ENCODE measurements around the gene MPRIP.
"Not testable (repeated sequence)": the region's sequence is repeated elsewhere in the genome, so short reads cannot be mapped to it uniquely, and the experiment has no call there.

The MPRIP gene

DNA sequence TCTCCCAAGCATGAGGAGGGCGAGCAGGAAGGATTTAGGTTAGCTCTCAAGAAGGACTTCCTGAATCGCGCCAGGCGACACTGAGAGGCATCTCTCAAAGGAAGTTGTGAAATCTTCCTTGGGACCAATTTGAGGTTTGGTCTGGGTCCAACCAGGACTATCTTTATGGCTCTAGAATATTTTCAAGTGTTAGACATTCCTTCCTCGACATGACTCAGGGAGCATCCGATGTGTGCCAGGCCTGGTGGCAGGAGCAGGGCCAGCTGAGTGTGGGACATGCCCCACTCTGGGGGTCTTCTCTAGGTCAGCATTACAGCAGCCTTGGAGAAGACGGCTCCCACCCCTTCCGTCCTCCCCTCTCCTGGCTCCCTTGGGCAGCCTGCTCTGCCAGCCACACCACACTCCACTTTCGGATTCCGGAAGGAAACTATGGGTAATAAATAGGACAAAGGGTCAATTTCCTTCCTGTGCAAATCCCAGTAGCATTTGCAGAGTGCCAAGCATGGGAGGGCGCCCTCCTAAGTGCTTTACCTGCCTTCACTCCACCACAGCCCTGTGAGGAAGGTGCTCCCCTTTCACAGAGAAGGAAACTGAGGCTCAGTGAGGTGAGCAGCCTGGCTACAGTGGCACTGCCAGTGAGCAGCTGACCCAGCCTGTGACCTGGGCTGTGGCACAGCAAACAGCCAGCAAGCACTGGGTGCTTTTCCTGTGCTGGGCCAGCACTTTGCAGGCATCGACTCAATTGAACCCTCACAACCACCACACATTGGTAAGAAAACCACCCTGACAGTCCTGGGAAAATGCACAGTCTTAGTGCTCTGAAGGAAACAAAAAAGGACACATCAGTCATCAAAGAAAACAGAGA is 31.0 kb upstream of the MPRIP start:
- DNase-seq: peak; percentile 94

DNA sequence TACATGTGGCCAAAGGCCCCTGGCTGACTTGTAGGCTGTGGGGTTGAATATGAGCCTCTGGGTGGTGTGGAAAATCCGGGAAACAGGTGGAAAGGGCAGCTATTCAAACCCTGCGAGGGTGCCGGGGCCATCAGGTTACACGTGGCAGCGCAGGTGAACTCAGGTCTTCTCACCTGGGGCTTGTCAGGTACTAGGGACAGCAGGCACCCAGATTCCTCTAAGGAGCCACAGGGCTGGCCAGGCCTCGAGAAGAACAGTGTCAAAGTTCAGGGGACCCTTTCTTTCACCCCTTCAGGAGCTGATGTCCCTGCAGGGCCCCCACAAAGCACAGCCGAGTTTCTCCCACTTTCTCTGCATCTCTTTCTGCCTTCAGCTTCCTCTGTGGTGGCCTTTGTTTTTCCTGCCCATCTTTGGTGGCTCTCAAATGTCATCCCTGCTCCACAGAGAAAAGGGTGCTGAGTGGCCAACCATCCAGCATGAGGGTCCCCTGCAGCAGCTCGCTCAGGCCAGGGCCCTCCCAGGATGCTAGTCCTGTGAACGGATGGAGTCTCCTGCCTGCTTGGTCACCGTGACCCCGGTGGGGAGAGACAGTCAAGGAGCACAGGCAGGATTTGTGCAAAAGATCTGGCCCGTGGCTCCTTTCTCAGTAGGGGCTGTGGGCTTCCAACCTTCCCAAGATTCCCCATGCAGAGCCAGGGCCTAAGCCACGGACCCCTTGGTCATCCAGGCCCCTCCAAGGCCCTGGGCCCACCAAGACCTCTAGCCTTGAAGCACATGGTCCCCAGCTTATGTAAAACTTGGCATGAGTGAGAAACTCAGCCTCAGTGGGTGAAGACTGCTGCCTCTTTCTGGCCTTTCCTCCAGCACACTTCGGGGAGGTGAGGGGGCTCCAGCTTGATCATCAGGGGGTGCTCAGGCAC is 28.2 kb upstream of the MPRIP start:
- not testable (repeated sequence) for DNase-seq

- DNase-seq: not testable (repeated sequence)
Measured at GRCh38 chr17:17014748-17015124, 27.5 kb upstream of the MPRIP start.

DNA sequence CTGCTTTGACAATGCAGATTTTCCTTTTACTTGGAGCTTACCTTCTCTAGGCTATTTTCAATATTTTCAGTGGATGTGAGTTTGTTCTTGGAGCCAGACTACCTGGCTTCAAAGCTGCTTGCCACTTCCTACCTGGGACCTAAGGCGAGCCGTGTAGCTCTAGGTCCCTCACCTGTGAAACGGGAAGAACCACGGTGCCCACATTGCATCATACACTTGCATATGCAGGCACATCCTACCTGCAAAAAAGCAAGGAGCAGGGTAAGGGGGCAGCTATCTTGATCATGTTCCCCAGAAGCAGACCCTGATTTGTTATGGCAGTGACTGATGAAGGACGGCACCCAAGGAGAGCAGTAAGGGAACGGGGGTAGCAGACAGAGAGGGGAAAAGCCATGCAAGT is 27.0 kb upstream of the MPRIP start:
- DNase-seq: no peak

GRCh38 chr17:17016199-17017197 is 25.8 kb upstream of the MPRIP start:
- DNase-seq: not testable (repeated sequence)

- no peak for DNase-seq
Measured at GRCh38 chr17:17017343-17018014, 24.8 kb upstream of the MPRIP start.

DNA sequence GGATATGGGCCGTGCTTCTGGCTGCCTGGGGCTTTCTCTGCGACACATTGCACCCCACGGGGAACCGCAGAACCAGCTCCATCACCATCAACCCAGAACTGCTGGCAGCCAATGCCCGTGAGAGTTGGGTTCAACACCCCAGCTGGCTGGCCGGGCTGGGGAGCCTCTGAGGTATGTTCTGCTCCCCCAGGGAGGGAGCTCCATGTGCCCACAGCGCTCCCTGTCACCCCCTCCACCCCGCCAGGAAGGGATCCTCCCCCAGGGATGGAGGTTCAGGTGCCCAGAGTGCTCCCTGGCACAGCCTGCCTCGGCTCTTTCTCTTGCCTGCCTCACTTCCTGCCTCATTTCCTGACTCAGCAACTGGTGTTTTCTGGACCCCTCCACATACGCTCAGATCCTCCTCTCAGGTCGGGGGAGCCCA is 24.2 kb upstream of the MPRIP start:
- no peak for DNase-seq

DNA sequence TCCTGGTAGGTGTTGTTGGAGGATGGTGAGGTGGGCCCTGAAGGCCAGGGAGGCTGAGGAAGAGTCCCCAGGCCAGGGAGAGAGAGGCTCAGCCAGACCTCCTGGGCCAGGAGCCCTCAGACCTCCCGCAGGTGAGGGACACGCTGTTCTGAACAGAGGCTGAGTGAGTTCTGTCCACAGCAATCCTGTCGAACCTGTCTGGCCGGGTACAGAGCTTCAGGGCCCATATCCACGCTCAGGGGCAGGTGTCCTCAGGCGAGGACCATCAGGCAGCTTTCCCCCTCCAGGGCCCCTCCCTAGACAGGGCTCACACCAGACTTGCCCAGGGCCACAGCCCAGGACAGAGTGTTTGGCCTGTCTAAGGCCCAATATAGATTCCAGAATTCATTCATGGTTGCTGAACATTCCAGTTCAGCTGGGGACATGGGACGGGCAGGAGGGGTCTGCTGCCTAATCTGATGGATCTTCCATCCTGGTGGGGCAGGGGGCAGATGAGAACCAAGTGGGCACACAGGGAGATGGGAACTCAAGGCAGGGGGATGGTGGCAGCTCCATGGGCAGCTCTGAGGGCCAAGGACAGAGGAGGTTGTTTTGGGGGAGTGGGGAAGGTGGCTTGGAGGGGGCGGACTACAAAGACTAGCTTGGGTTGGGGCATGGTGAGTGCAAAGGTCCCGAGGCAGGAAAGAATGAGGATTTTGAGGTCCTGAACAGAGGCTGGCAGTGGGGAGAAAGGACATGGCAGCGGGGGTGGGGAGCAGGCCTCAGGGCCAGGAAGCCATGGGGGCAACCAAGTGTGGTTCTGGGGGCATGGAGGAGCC is 23.4 kb upstream of the MPRIP start:
- DNase-seq: no peak

- DNase-seq: no peak
Measured at GRCh38 chr17:17019430-17019762, 22.9 kb upstream of the MPRIP start.

DNA sequence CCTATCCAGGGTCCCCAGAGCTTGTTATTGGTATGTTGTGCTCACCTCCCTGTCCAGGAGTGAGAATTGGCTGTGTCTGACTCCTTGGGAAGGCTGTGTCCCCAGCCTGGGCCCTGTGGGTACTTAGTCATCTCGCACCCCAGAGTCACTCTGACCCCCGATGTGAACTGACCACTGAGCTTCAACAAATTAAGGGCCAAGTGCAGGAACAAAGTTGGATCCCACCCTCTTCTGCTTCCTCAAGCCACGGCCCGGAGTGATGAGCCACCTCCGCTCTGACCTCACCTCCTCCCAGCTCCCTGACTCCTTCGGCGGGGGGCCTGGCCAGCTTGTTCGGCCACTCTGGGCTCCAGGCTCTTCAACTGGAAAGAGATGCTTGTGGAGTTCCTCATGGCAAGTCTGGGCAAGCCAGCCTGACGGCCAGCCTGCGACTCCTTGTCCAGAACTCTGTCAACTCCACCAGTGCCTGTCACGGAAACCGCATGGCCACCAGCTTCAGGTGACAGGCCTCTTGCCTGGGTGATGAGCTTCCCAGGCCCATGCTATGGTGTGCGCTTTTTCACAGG is 22.3 kb upstream of the MPRIP start:
- DNase-seq: no peak

DNA sequence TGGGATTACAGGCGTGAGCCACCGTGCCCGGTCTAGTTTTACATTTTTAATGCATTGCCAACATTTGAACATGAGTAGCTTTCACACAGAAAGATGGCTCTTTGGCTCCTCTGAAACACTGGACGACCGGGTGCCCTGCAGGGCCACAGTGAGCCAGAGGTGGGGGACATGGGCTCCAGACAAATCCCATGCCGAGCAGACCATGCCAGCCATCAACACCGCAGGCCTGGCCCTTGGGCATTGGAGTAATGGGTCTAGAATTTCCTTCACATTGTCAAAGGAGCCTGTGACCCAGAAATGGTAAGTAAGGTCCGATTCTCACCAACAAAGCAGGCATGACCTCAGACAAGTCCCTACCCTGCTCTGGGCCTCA is 21.4 kb upstream of the MPRIP start:
- no peak for DNase-seq

GRCh38 chr17:17021194-17021863 is 20.9 kb upstream of the MPRIP start:
- DNase-seq: peak; percentile 79

DNA sequence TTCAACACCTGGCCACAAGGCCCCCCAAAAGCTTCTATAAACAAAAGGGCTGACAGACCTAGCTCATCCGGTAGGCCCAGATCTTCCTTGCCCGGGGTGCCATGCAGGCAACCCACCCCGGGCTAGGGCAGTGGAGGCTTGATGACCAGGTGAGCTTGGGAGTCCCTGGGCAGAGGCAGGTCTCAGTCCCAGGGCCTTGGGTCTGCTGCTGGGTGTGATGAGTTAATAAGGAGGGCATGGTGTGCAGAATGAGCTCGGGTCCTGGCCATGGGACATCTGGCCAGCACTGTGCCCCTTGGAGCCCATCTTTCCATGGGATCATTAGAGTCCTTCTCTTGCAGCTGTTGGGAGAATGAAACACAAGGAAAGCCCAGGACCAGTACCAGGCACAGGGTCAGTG is 20.2 kb upstream of the MPRIP start:
- DNase-seq: no peak

DNA sequence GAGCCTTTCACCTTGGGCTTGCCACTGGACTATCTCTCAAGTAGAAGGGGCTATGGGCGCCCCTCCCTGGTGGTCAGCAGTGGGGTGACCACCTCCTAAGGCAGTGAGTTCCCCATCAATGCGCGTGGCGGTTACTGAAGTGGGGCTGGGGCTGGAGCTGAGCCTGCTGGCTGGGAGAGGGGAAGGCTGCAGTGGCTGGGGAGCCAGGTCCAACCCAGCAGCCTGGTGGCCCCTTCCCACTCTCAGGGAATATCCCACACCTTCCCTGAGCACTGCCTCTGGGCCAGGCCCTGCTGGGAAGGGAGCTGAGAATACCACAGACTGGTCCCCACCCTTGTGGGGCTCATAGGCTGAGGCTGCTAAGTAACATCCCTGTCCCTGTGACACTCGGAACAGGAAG is 19.8 kb upstream of the MPRIP start:
- no peak for DNase-seq

DNA sequence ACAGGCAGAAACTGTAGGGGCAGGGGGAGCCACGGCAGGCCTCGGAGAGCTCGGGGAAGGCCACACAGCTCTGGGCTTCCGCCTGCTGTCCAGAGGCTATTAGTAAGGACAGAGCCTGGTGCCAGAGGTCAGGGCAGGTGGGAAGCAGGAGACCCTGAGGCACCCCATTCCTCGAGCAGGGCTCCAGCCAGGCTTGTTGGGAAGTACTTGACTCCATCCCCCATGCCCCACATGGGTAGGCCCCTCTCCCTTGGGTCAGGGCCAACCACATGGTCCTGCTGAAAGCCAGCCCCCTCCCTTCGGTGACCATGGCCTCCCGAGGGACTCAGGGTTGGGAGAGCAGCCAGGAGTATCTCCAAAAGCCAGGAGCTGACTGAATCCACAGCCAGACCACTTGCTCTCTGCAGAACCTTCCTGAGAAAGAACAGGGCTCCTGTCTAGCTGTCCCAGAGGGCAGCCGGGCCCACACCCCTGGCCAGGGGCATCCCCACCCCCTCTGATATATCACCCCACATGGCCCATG is 17.4 kb upstream of the MPRIP start:
- DNase-seq: no peak

- DNase-seq: no peak
Measured at GRCh38 chr17:17025621-17026020, 16.6 kb upstream of the MPRIP start.

GRCh38 chr17:17026163-17026562 is 16.1 kb upstream of the MPRIP start:
- no peak for DNase-seq

DNA sequence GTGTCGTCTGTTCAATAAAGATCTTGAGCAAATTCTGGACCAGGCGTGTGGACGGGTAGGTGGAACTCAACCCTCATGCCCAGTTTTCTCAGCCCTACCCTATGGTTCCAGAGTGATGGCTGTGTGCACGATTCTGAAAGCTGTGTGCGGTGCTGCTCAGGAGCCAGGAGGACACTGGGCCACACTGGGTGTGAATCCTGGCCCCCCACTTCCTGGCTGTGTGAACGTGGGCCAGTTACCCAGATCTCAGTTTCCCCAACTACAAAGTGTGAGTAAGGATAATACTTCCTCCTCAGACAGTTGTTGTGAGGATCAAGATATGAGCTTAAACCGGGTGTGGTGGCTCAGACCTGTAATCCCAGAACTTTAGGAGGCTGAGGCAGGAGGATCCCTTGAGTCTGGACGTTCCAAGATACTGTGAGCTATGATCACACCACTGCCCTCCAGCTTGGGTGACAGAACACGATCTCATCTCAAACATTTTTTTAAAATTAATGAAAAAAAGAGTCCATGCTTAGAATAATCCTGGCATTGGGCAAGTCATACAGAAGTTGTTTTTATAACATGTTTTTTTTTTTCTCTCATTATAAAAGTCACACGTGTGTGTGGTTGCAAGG is 14.7 kb upstream of the MPRIP start:
- no peak for DNase-seq

Data from fibroblast of skin of back (primary cell).